Ishikawa (cell line): Measurements from ENCODE around the gene PBX3.
A peak's percentile ranks its signal among the peaks of the same experiment; 100 is the strongest.

Experiments
- CREB1 ChIP-seq: IDR thresholded peaks from 2 replicates; pipeline ENCODE4 v1.6.1; 2012; ENCODE audit warnings: low read depth
- EP300 ChIP-seq: IDR thresholded peaks from 2 replicates; pipeline ENCODE4 v1.6.1; 2012; ENCODE audit warnings: borderline replicate concordance
- FOXM1 ChIP-seq: IDR thresholded peaks from 2 replicates; pipeline ENCODE4 v1.6.1; 2012; ENCODE audit warnings: low read depth, borderline replicate concordance
- NFIC ChIP-seq: IDR thresholded peaks from 2 replicates; pipeline ENCODE4 v1.6.1; 2012
- RAD21 ChIP-seq: IDR thresholded peaks from 2 replicates; pipeline ENCODE4 v1.6.1; 2012; ENCODE audit warnings: low read depth
- TAF1 ChIP-seq: IDR thresholded peaks from 2 replicates; pipeline ENCODE4 v1.6.1; 2012; ENCODE audit warnings: low read depth, mild to moderate bottlenecking
- TEAD4 ChIP-seq: IDR thresholded peaks from 2 replicates; pipeline ENCODE4 v1.6.1; 2012
- YY1 ChIP-seq: IDR thresholded peaks from 2 replicates; pipeline ENCODE4 v1.6.1; 2012; ENCODE audit warnings: low read depth
- TF ChIP-seq, protein P1 (sequence below): IDR thresholded peaks from 2 replicates; pipeline ENCODE4 v1.6.1; 2012; ENCODE audit warnings: low read depth, mild to moderate bottlenecking

DNA sequence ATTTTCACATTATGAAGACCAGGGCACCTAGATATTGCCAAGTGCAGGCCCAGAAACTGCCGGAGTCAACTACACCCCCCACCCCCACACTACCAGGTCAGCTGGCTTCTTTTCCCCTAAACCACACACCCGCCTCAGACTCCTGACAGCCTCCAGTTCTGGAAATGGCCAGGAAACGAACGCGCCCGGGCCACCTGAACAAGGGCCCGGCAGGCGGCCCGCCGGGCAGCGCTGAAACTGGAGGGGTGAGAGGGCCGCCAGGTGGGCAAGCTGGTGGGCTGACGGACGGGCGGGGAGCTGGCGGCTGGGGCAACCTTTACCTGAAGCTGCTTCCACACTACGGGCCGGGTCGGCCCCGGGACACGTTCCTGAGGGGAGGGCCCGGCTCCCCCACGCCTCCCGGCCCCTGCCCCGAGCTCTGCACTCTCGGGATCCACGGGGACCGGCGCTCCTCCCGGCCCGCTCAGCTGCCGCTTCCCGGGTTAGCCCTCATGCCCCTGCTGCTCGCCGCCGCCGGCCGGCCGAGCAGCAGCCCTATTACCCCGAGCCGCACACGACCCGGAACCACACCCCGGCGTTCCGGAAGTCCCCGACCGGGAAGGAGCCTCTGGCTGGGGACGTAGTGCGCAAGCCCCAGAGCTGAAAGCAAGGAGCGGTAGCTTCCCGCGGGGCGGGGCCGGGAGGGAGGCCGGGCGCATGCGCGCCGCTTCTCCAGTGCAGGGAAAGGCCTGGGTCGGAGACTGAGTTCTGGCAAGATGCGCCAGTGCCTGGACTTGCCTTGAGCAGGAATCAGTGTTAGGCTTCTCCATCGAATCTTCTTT, 40.3 kb upstream of the PBX3 start, which contains the start of gene MAPKAP1:
- TF ChIP-seq RAD21 (no peak), EP300 (no peak), TAF1 (peak; percentile 78), FOXM1 (0 out of 2 replicates have a peak, but pooled peaks have one; percentile 22), CREB1 (no peak), TEAD4 (no peak), NFIC (0 out of 2 replicates have a peak, but pooled peaks have one; percentile 4), YY1 (peak; percentile 71)
- TF ChIP-seq, protein P1, sequence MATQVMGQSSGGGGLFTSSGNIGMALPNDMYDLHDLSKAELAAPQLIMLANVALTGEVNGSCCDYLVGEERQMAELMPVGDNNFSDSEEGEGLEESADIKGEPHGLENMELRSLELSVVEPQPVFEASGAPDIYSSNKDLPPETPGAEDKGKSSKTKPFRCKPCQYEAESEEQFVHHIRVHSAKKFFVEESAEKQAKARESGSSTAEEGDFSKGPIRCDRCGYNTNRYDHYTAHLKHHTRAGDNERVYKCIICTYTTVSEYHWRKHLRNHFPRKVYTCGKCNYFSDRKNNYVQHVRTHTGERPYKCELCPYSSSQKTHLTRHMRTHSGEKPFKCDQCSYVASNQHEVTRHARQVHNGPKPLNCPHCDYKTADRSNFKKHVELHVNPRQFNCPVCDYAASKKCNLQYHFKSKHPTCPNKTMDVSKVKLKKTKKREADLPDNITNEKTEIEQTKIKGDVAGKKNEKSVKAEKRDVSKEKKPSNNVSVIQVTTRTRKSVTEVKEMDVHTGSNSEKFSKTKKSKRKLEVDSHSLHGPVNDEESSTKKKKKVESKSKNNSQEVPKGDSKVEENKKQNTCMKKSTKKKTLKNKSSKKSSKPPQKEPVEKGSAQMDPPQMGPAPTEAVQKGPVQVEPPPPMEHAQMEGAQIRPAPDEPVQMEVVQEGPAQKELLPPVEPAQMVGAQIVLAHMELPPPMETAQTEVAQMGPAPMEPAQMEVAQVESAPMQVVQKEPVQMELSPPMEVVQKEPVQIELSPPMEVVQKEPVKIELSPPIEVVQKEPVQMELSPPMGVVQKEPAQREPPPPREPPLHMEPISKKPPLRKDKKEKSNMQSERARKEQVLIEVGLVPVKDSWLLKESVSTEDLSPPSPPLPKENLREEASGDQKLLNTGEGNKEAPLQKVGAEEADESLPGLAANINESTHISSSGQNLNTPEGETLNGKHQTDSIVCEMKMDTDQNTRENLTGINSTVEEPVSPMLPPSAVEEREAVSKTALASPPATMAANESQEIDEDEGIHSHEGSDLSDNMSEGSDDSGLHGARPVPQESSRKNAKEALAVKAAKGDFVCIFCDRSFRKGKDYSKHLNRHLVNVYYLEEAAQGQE: no peak
